IPS-15b (cell line): ENCODE measurements around the gene TOMM34.
A peak's percentile ranks its signal among the peaks of the same experiment; 100 is the strongest.

Experiments
- H3K27me3 ChIP-seq: one replicate; pipeline ENCODE4 v1.6.1; 2013; ENCODE audit warnings: low read length; ENCODE audit not compliant: control insufficient read depth, insufficient read depth
- H3K36me3 ChIP-seq: one replicate; pipeline ENCODE4 v1.6.1; 2013; ENCODE audit warnings: low read length; ENCODE audit not compliant: control insufficient read depth, insufficient read depth
- H3K4me1 ChIP-seq: one replicate; pipeline ENCODE4 v1.6.1; 2013; ENCODE audit warnings: mild to moderate bottlenecking, low read length; ENCODE audit not compliant: control insufficient read depth, insufficient read depth
- H3K4me3 ChIP-seq: one replicate; pipeline ENCODE4 v1.5.1; 2013; ENCODE audit warnings: low read depth, low read length
- H3K9ac ChIP-seq: one replicate; pipeline ENCODE4 v1.6.1; 2013; ENCODE audit warnings: low read depth, mild to moderate bottlenecking, low read length
- H3K9me3 ChIP-seq: one replicate; pipeline ENCODE4 v1.6.1; 2013; ENCODE audit warnings: mild to moderate bottlenecking, low read length; ENCODE audit not compliant: control insufficient read depth, insufficient read depth

Gene TOMM34

DNA sequence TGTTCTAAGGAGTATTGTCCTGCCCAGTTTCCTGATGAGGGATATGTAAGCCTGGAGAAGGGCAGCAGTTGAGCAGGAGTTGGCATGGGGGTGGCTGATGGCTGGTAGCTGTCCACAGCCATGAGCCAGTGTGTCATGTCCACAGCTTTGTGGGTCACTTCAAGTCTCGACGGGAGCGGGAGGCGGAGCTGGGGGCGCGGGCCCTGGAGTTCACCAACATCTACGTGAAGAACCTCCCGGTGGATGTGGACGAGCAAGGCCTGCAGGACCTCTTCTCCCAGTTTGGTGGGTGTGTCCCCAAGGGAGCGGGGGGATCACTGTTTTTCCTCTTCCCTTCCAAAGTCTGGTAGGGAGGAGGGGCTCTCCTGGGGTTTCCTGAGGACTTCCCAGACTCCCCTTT is 41.4 kb downstream of the TOMM34 start:
- Histone ChIP-seq H3K4me3 (no peak overlapping the region), H3K36me3 (peaks cover 15% of the 10 kb centered on the region), H3K27me3 (no peaks in the 10 kb centered on the region), H3K9me3 (no peaks in the 10 kb centered on the region), H3K4me1 (no peaks in the 10 kb centered on the region), H3K9ac (no peak overlapping the region)

- Histone ChIP-seq H3K9me3 (no peaks in the 10 kb centered on the region), H3K9ac (no peak overlapping the region), H3K4me1 (no peaks in the 10 kb centered on the region), H3K27me3 (no peaks in the 10 kb centered on the region), H3K36me3 (peaks cover 14% of the 10 kb centered on the region), H3K4me3 (no peak overlapping the region)
Measured at GRCh38 chr20:44918342-44918741, 41.9 kb downstream of the TOMM34 start.

GRCh38 chr20:44917399-44917798 is 42.8 kb downstream of the TOMM34 start:
- Histone ChIP-seq H3K36me3 (peaks cover 12% of the 10 kb centered on the region), H3K4me1 (no peaks in the 10 kb centered on the region)

GRCh38 chr20:44916586-44916985 is 43.6 kb downstream of the TOMM34 start:
- peaks cover 12% of the 10 kb centered on the region for H3K36me3 ChIP-seq
- no peak overlapping the region for H3K4me3 ChIP-seq
- H3K4me1 ChIP-seq: peaks cover 5% of the 10 kb centered on the region
- H3K9ac ChIP-seq: no peak overlapping the region
- no peaks in the 10 kb centered on the region for H3K27me3 ChIP-seq
- H3K9me3 ChIP-seq: no peaks in the 10 kb centered on the region

More at GRCh38 chr20:44917399-44917798, 42.8 kb downstream of the TOMM34 start:
- Histone ChIP-seq H3K9ac (no peak overlapping the region), H3K9me3 (no peaks in the 10 kb centered on the region), H3K4me3 (no peak overlapping the region), H3K27me3 (no peaks in the 10 kb centered on the region)

- H3K4me3 ChIP-seq: no peak overlapping the region
Measured at GRCh38 chr20:44914924-44915323, 45.3 kb downstream of the TOMM34 start.

GRCh38 chr20:44912189-44912588 is 48.0 kb downstream of the TOMM34 start:
- Histone ChIP-seq H3K9me3 (no peaks in the 10 kb centered on the region), H3K36me3 (peaks cover 4% of the 10 kb centered on the region), H3K4me1 (peaks cover 12% of the 10 kb centered on the region), H3K4me3 (no peak overlapping the region), H3K9ac (no peak overlapping the region), H3K27me3 (no peaks in the 10 kb centered on the region)

More at GRCh38 chr20:44914924-44915323, 45.3 kb downstream of the TOMM34 start:
- Histone ChIP-seq H3K9ac (no peak overlapping the region), H3K9me3 (no peaks in the 10 kb centered on the region), H3K36me3 (peaks cover 8% of the 10 kb centered on the region), H3K4me1 (peaks cover 6% of the 10 kb centered on the region), H3K27me3 (no peaks in the 10 kb centered on the region)

- Histone ChIP-seq H3K4me1 (peaks cover 12% of the 10 kb centered on the region), H3K9me3 (no peaks in the 10 kb centered on the region), H3K9ac (no peak overlapping the region), H3K36me3 (peaks cover 7% of the 10 kb centered on the region), H3K4me3 (no peak overlapping the region), H3K27me3 (no peaks in the 10 kb centered on the region)
Measured at GRCh38 chr20:44911264-44911921, 48.8 kb downstream of the TOMM34 start.

- peak overlapping the region; percentile 77 for H3K9ac ChIP-seq
- H3K36me3 ChIP-seq: peaks cover 7% of the 10 kb centered on the region
- H3K9me3 ChIP-seq: no peaks in the 10 kb centered on the region
Measured at GRCh38 chr20:44910690-44911262, 49.4 kb downstream of the TOMM34 start.

DNA sequence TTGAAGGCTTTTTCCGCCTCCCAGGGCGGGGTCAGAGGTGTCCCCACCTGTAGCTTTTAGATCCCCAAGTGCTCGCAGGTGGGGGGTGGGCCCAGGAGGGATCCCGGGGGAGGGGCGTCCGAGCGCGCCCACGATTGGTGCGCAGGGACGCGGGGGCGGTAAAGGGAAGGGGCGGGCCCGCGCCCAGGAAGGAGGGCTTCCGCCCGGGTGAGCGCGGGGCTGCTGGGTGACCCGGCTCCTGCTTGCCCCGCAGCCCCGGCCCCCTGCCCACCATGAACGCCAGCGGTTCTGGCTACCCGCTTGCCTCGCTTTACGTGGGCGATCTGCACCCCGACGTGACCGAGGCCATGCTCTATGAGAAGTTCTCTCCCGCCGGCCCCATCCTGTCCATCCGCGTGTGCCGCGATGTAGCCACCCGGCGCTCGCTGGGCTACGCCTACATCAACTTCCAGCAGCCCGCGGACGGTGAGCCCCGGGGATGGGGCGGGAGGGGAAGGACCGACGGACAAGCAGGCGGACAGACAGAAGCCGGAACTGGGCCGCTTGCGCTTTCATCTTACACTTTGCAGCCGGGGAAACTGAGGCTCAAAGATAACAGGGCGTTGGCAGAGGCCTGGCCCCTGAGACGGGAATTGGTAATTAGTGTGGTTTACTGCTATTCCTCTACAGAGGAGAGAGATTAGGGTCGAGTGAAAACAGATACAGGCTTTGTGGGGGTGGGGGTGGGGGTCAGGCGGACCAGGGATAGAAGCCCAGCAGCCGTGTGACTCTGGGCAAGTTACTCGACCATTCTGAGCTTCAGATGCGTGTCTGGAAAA is 50.1 kb downstream of the TOMM34 start, which contains the start of gene PABPC1L:
Gene PABPC1L, plus strand, starts transcription at position 189 of the 818 bp plus-strand sequence. Its CDS starts 84 bp downstream, at position 273.
- H3K9ac ChIP-seq: peak within 1 kb of the TSS; percentile 77
- no peaks in the 10 kb centered on the region for H3K27me3 ChIP-seq
- peaks cover 12% of the 10 kb centered on the region for H3K4me1 ChIP-seq
- peaks cover 7% of the 10 kb centered on the region for H3K36me3 ChIP-seq
- no peaks in the 10 kb centered on the region for H3K9me3 ChIP-seq
- H3K4me3 ChIP-seq: peak within 1 kb of the TSS; percentile 75

More at GRCh38 chr20:44910690-44911262, 49.4 kb downstream of the TOMM34 start:
- Histone ChIP-seq H3K4me3 (peak overlapping the region; percentile 75), H3K27me3 (no peaks in the 10 kb centered on the region), H3K4me1 (peaks cover 12% of the 10 kb centered on the region)

GRCh38 chr20:44908987-44909871 is 51.0 kb downstream of the TOMM34 start:
- no peaks in the 10 kb centered on the region for H3K9me3 ChIP-seq
- peak overlapping the region; percentile 36 for H3K4me3 ChIP-seq
- H3K4me1 ChIP-seq: peaks cover 12% of the 10 kb centered on the region
- no peaks in the 10 kb centered on the region for H3K27me3 ChIP-seq
- H3K36me3 ChIP-seq: peaks cover 10% of the 10 kb centered on the region
- H3K9ac ChIP-seq: no peak overlapping the region

GRCh38 chr20:44904377-44904776 is 55.8 kb downstream of the TOMM34 start:
- H3K9ac ChIP-seq: no peak overlapping the region
- peaks cover 5% of the 10 kb centered on the region for H3K4me1 ChIP-seq
- H3K9me3 ChIP-seq: no peaks in the 10 kb centered on the region
- H3K27me3 ChIP-seq: no peaks in the 10 kb centered on the region
- no peak overlapping the region for H3K4me3 ChIP-seq
- H3K36me3 ChIP-seq: peaks cover 19% of the 10 kb centered on the region
